GM18909 (cell line): Measurements from ENCODE around the gene ARL4A.

Source experiments
- ATAC-seq: cut with Tn5 transposase; IDR thresholded peaks from one replicate; pipeline ENCODE4 v1.9.1; 2021; ENCODE audit warnings: mild to moderate bottlenecking; ENCODE audit not compliant: unreplicated experiment, poor library complexity

The ARL4A gene

DNA sequence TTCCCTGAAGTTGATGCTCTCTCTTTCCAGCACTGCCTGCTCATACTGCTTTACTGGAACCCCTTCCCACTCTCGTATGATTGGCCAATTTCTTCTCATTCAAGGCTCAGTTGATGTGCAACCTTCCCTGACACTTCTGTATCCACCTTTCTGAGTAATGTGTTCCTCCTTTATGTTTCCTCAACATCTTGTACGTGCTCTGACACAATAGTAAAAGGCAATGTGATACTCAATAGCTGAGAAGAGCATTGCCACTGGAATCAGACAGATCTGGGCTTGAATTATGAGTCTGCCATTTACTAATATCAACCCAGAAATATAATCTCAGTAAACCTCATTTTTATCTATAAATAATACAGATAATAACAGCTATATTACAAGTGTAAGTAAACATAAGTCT is 34.7 kb downstream of the ARL4A start:
- ATAC-seq: no peak

DNA sequence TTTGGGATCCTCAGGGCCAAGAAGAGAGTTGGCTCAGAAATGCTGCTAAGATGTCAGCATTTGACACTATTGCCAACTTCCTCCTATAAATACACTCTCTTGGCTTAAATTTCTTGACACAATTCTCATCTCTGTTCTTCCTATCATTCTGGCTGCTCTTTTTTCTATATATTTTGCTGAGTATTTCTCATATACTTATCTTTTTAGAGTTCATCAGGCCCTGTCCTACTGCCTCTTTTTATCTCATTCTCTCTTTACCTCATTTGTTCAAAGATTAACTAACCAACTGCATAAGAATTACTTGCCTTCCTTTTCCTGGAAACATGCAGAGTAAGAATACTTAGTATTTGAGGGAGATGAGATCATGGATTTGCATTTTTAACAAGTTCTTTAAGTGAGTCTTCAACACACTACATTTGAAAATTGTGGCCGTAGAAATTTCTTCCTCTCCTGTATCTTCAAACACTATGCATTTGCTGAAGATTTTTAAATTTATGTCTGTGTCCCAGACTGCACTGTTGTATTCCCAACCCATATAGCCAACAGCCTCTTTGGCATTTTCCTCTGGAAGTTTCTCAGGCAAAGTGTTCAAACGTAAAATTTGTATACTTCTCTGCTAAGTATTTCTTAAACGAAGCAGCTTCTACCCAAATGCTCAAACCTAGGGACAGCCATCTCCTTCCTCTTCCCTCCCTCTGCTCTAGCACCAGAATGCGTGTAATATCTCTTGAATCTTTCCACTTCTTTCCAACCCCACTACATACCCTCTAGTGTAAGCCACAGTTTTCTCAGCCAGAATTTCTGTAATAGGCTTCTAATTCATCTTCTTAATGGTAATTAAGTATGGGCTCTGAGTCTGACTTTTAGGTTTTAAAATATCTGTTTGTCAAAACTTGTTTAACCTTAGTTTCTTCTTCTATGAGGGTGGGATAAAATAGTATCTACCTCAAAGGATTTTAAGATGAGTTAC is 35.5 kb downstream of the ARL4A start:
- ATAC-seq: no peak

DNA sequence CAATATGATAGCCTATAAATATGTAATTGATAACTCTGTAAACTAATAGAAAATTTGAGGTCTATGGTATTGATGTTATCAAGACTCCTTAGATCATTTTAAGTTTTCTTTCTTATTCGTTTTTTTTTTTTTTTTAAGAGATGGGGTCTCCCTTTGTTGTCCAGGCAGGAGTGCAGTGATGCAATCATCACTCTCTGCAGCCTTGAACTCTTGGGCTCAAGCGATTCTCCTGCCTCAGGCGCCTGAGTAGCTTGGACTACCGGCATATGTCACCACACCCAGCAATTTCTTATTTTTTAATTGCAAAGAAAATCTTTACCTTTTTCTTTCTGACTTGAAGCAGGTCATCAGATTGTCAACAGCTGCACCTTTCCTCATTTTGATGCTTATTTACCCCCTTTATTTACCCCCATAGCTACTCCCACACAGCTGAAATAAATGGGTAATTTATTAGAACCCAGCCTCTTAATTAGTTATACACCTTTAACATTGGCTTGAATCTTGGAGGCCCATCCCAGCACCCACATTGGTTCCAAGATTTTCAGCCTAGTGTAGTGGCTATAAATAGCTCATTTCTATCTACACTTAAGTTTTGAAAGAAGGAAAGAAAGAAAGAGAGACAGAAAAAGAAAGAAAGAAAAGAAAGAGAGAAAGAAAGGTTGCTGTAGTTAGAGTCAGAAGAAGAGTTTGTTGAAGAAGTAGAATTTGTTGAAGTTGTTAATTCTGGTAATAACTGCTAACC is 38.3 kb downstream of the ARL4A start:
- ATAC-seq: no peak

DNA sequence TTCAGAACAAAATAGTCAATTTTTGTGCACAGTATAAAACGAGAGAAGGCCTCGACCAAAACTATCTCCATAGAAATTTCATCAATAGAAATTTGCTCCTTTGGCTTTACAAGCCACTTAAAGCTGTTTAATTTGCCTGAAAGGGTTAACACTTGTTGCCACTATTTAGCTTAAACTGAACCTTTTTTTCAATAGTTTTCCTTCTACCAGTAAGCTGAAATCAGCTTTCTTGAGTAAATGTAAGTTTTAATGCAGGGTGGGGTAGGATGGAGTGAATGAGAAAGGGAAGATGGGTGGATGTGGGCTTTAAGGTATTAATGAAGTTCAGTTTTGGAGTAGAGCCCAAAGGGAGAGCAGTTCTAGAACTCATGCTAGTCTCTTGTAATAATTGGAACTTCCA is 39.5 kb downstream of the ARL4A start:
- no peak for ATAC-seq

DNA sequence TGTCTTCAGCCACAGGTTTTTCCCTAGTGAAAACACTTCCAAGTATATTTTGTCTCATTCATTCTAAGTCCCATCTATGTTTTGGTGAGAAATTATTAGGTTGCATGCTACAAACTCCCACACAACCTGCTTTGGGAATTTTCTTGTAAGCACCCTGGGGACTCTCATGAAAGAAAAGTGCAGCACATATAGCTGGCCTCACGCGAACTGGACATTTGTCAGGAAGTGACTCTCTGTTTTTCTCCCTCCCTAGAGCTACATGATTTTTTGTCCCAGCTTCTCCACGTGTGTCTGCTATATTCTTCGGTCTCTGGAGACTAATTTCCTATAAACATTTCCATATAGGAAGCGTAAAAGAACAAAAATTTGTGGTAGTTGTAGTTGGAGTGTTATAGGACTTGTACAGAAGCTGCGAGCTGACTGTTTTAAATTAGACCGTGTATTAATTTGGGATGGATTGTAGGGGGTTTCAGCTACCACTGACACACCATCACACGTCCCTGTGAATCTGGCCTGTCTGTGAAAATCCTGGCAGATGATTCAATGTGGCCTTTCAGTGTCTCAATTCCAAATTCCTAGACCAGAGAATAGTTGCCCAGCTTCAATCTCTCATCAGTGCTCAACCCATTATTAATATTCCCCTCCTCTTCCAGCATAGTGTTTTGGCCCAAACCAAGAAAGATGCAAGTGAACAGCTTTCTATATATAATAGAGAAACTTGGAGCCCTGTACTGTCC is 40.2 kb downstream of the ARL4A start:
- no peak for ATAC-seq

DNA sequence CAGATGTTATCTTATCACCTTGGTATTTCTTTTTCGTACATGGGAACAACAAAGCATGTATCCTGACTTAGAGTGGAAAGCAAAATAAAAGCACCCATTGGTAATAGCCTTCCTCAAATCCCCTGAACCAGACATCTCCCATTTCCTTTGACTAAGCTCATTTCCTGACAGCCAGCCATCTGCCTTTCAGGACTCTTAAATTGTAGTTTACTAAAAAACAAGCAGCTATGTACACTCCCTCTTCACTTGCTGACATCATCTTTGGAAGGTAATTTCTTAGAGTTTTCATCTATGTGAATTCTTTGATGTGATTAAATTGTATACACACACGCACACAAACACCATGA is 40.7 kb downstream of the ARL4A start:
- ATAC-seq: no peak

DNA sequence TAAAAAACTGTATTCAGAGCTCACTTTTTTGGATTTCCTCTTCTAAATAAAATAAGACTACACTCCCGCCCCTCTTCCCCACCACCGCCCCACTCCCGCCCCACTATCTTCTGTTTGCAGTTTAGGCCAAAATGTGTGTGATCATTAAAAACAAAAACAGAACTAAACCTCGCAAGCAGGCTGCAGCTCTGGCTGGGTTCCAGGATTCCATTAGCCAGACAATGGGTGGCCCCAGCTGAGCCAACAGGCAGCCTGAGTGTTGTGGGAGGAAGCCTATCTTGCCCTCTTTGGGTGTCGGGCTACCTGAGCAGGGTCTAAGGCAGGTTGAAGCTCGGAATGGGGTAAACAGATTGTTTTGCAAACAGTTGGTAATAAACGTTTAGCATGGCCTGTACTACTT is 41.7 kb downstream of the ARL4A start:
- ATAC-seq: no peak

DNA sequence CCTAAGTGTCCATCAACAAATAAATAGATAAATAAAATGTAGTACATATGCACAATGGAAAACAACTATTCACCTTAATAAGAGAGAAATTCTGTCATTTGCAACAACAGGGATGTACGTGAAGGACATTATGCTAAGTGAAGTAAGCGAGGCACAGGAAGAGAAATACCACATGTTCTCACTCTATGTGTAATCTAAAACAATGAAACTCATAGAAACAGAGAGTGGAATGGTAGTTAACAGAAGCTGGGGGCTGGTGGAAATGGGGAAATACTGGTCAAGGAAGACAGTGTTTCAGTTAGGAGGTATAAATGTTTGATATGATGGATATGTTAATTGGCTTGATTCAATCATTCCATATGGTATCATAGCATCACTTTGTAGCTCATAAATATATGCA is 43.1 kb downstream of the ARL4A start:
- ATAC-seq: no peak

DNA sequence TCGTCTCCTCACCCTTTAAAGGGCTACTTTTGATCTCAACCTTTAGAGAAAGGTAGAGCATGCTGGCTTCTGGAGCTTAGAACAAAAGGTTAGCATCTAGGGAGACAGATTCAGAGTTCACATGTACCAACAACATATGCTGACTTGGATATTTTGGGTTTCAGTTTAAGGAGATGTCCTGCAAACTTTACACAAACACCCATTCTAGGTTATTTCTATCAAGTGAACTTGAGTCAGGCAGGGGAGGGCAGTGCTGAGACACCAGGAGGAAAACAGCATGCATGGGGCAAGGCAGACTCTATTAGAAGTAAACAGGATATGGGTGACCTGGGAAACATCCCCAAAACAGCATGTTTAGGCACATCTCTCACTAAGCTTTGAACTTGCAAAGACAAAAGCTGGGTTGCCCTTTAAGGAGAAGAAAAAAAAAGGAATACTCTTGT is 43.8 kb downstream of the ARL4A start:
- no peak for ATAC-seq

DNA sequence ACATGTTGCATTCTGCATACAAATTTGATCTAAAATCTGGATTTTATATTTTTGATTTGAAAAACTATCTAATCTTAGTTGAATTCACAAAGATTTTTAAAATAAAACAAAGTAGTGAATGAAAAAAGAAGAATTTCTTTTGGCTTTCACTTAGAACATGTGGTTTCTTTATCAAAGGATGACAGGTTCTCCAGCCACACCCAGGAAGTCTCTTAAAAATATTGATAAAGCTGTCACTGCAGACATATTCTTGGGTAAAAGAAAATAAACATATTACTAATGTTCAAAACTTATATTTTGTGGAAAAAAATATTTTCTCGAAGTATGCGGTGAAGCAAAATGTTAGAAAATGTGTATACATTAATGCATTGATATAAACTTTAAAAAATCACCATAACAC is 44.3 kb downstream of the ARL4A start:
- no peak for ATAC-seq

DNA sequence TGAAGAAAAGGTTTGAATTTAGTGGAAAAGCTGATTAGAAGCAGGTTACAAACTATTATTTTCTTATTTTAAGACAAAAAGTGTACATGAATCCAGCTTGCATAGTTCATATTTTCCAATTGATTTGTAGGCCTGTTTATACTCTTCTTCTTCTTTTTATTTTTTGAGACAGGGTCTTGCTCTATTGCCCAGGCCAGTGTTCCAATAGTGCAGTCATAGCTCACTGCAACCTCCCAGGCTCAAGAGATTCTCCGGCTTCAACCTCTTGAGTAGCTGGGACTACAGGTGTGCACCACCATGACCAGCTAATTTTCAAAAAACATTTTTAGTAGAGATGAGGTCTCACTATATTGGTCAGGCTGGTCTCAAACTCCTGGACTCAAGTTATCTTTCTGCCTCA is 45.0 kb downstream of the ARL4A start:
- no peak for ATAC-seq

DNA sequence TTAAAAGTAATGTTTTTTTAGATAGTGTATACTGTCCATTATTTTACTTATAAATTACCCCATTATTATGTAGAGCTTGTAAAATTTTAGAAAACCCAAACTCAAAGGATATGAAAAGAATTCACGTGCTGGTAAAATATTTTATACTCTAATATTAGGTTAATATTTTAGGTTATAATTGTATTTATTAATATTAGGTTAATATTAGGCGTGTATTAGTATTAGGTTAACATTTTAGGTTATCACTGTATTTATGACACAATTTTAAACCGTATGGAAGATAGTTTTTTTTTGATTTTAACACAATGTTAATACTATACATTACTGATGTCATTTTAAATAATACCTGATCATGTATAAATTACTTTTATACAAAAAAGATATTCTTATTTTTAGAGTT is 48.5 kb downstream of the ARL4A start:
- ATAC-seq: no peak

DNA sequence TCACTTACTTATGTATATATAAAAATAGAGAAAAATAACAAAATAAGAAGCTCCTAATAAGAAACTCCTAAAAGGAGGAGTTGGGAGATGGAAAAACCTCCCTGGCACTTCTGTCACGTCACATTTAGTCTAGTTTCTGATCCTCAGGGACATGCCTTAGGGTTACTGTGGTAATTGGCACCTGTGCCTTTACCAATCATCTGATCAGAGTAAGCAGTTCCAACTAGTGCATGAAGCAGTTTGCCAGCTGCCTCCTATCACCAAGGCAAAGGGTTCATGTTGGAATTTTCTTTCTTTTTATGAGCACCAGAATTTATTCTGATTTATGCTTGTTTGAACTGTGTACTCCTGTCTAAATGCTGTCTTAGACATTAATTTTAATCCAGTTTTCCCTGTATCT is 49.9 kb downstream of the ARL4A start:
- ATAC-seq: no peak

DNA sequence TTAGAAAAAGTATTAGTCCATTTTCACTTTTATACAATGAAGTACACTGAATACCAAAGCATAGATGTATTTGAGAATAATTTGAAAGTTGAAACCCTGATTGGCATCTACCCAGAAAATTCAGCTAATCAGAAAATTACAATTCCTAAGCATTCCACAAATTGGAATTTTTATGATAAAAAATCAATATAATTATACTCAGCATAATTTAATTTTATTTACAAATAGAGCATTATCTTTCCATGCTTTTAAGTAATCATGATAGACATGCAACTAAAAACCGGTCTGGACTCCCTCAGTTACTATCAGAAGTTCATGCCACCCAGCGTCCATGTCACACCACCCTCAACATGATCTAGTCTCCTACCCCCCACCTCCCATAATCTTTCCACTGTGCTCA is 50.4 kb downstream of the ARL4A start:
- no peak for ATAC-seq

DNA sequence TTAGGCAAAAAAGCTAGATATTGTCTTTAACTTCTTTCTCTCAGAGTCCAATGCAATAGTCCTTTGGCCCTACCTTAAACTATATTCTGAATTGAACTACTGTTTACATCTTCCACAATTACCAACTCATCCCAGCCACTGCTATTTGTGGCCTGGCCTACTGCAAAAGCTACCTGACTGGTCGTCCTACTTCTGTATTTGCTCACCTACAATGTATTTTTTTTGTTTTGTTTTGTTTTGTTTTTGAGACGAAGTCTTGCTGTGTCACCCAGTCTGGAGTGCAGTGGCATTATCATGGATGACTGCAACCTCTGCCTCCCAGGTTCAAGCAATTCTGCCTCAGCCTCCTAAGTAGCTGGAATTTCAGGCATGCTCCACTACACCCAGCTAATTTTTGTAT is 51.2 kb downstream of the ARL4A start:
- no peak for ATAC-seq
